Hematopoietic multipotent progenitor cell treated with erythropoietin and hydrocortisone succinate and interleukin-3 and kit ligand, for 15 days (in vitro differentiated cells): ENCODE data around the gene ORAI3.

Experiments
- DNase-seq: peaks from one replicate; pipeline ENCODE4 v3.0.0-alpha.2; 2015; ENCODE audit warnings: low spot score

The ORAI3 gene

GRCh38 chr16:30971298-30971697, 22.4 kb downstream of the ORAI3 start:
- DNase-seq = no peak

DNA sequence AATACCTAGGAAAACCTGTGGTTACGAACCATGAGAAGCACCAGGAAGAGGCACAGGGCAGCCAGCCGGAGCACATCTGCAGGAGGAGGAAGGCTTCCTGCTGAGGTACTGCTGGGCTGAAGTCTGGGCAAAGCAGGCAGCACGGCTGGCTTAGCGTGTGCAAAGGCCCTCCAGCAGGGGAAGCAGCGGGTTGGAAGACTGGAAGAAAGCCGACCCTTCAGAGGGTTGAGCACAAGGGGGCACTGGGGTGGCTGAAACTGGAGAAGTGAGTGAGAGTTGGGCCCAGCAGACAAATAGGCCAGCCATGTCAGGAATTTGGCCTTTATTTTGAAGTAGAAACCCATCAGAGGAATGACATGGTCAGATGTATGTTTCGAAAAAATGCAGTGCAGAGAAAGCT, 24.0 kb downstream of the ORAI3 start:
- DNase-seq = no peak

DNA sequence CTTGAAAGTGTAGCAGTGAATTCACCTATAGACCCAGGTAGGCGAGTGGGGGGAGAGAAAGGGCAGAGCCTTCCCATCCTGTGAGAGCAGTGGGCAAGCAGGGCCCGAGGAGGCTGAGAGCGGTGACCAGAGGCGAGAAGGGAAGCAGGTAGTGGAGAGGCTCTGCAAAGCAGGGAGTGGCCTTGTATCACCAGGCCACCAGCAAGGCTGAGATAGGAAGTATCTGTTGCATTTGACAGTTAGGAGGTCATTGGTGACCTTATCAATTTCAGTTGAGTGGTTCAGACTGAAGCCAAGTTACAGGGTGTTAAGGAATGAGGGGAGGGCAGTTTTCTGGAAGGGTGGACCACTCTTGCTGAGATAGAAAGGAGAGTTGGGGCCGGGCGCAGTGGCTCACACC, 25.5 kb downstream of the ORAI3 start:
- peak; percentile 45 for DNase-seq

DNA sequence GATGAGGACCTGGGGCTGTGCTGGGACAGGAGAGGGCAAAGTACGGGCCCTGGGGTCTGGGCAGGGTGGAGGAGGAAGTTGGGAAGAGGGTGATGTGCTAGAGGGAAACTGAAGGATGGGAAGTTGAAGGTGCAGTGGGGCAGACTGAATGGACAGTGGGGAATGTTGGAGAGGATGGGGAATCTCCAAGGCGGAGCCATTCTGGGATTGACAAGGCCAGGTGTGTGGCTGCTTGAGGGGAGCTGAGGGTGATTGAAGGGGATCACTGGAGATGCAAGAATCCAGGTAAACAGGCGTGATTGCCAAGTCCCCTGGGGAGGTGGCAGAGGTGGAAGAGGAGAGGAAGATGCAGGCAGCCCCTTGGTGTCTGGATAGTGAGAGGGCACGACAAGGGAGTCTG, 27.6 kb downstream of the ORAI3 start:
- no peak for DNase-seq

- no peak for DNase-seq
Measured at GRCh38 chr16:30977502-30977901, 28.6 kb downstream of the ORAI3 start.

DNA sequence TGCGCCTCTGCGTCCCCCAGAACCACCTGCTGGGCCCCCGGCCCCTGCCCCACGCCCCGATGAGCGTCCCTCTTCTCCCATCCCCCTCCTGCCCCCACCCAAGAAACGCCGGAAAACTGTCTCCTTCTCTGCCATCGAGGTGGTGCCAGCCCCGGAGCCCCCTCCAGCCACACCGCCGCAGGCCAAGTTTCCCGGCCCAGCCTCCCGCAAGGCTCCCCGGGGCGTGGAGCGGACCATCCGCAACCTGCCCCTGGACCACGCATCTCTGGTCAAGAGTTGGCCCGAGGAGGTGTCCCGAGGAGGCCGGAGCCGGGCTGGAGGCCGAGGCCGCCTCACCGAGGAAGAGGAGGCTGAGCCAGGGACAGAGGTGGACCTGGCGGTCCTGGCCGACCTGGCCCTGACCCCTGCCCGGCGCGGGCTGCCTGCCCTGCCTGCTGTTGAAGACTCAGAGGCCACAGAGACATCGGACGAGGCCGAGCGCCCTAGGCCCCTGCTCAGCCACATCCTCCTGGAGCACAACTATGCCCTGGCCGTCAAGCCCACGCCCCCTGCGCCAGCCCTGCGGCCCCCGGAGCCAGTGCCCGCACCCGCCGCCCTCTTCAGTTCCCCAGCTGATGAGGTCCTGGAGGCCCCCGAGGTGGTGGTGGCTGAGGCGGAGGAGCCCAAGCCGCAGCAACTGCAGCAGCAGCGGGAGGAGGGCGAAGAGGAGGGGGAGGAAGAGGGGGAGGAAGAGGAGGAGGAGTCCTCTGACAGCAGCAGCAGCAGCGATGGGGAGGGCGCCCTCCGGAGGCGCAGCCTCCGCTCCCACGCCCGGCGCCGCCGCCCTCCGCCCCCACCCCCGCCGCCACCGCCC, 30.5 kb downstream of the ORAI3 start:
- DNase-seq = no peak

DNA sequence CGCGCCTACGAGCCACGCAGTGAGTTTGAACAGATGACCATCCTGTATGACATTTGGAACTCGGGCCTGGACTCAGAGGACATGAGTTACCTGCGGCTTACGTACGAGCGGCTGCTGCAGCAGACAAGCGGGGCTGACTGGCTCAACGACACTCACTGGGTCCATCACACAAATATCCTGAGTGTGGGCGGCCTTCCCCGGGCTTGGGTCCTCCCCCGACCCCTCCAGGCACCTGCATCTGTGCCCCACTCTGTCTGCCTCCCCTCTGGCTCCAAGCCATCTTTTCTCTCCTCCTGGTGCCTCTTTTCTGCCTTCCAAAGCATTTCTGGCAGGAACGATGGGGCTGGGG, 31.1 kb downstream of the ORAI3 start:
- DNase-seq = no peak

GRCh38 chr16:30980434-30980833, 31.6 kb downstream of the ORAI3 start:
- DNase-seq = no peak

GRCh38 chr16:30980959-30981358, 32.1 kb downstream of the ORAI3 start:
- DNase-seq = no peak

GRCh38 chr16:30982548-30983288, 33.9 kb downstream of the ORAI3 start:
- DNase-seq = no peak

DNA sequence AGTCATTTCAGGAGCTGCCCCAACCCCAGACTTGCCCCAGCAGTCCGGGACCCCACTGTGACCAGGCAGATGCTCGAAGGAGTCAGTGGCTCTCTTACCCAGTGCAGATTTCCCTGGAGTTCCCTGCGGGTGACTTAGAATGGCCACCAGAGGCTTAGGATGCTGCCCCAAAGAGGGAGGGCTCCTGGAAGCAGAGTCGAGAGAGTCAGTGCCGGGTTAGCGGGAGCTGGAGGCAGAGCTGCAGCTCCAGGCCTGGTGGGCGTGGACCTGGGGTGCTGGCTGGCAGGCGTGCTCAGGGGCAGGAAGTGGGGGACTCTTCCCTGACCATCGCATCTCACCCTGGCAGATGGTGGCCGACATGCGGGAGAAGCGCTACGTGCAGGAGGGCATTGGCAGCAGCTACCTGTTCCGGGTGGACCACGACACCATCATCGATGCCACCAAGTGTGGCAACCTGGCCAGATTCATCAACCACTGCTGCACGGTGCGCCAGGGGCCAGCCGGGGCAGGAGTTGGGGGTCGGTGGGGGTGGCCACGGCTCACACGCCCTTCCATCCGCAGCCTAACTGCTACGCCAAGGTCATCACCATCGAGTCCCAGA, 34.5 kb downstream of the ORAI3 start:
- no peak for DNase-seq

DNA sequence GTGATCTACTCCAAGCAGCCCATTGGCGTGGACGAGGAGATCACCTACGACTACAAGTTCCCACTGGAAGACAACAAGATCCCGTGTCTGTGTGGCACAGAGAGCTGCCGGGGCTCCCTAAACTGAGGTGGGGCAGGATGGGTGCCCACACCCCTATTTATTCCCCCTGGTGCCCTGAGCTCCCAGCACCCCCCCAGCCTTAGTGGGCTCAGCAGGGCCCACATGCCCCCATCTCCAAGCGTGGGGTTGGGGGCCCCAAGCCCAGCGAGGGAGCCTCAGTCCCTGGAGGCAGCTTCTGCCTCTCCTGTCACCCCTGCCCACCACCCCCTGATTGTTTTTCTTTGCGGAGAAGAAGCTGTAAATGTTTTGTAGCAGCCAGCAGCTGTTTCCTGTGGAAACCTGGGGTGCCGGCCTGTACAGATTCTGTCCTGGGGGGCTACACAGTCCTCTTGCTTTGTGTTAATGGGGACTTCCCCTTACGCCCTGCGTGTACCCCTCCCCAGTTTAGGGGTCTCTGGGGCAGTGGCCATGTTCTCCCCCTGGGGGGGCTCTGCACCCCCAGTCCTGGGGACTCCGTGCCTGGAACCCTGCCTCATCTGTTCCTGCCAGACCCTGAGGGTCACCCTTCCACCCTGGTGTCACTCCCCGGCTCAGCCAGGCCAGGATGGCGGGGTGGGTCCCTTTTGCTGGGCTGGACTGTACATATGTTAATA, 35.2 kb downstream of the ORAI3 start:
- no peak for DNase-seq

DNA sequence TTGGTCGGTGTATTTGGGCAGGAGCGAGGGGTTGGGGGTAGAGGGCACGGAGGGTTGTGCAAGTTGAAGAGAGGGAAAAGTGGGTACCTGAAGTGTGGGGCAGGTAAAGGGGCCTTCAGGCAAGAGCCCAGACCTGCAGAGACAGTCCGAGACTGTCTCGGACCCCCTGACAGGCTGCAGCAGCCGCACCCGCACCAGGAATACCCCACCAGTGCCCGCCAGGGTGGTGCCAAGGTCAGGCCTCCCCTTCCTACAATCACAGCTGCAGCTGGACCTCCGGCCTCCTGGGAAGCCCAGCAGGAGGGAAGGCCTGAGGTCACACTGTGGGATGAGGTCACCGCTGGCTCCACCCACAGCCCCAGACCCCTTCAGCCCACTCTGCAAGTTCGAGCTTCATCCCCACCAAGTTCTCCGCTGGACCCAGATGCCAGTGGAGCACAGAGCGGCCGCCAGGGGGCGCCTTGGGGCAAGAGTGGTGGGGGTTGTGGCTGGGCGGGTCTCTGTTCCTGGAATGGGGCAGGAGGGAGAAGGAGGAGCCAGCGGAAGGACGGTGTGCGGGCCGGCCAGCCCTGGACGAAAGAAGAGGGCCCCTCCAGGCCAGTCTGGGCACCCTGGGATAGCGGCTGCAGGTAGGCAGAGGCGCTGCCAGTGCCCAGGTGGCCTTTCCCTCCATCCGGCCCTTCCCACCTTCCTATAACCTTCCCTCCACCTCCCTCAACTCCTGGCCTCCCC, 36.0 kb downstream of the ORAI3 start, which contains the start of gene HSD3B7:
Gene HSD3B7 (plus strand): TSS at position 539 of the 732 bp plus-strand sequence. CDS start 452 bp downstream, outside the sequence.
- DNase-seq = peak; percentile 86

- DNase-seq = no peak
Measured at GRCh38 chr16:30985401-30986128, 36.7 kb downstream of the ORAI3 start.

DNA sequence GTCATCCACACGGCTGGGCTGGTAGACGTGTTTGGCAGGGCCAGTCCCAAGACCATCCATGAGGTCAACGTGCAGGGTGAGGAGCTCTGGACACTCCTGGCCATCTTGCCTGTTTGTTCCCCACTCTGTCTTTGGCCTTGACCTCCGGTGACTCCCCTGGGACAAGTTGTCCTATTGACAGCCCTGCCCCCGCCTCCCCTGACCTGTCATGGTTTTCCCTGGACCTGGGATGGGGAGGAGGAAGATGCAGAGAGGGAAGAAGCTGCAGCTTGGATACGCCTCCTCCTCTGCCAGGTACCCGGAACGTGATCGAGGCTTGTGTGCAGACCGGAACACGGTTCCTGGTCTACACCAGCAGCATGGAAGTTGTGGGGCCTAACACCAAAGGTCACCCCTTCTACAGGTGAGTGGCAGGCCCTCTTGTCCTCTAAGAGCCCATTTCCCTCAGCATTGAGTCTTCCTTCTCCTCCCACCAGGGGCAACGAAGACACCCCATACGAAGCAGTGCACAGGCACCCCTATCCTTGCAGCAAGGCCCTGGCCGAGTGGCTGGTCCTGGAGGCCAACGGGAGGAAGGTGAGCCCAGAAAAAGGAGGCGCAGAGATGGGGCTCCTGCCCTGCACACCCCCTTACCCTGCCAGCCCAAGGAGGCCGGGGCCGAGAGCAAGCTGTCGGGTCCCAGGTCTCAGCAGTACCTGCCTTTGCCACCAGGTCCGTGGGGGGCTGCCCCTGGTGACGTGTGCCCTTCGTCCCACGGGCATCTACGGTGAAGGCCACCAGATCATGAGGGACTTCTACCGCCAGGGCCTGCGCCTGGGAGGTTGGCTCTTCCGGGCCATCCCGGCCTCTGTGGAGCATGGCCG, 37.5 kb downstream of the ORAI3 start:
- DNase-seq = no peak

- DNase-seq = no peak
Measured at GRCh38 chr16:30987581-30988190, 38.8 kb downstream of the ORAI3 start.

DNA sequence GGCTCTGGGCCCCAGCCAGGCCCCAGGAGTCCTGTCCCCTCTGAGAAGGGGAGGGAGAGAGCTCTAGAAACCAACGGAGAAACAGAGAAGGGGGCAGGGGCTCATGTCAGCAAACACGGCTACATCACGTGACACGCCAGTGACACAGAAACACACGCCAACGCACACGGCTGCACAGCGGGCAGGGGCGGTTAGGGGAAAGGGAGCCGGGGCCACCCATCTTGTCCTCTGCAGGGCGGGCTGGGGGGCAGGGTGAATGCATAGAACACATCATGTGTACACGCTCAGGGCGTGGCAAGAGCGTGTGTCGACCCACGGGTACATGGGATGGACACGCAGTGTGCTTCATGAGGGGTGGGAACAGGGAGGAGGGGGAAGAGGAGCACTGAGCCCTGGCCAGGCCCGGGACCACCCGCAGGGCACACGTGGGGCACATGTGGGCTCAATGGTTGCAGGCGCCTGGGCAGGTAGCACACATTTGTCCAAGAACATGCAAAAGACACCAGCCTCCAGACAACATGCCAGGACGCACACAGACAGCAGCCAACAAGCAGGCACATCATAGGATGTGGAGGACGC, 40.7 kb downstream of the ORAI3 start:
- no peak for DNase-seq

DNA sequence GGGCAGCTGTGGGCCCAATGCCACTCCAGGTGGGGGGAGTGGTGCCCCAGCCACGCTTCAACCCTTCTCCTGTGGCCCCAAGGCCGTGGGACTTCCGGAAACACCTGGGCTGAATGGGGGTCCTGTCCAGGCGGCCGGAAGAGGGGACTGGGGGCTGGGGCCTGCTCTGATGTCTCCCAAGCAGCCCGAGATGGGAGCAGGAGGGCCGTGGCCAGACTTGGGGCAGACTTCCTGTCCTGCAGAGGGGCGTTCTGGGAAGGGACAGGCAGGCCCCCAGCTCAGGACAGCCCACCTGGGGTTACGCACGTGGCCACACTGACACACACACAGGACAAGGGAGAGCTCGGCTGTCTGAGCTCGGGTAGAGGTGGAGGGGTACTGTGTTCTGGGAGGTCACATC, 41.2 kb downstream of the ORAI3 start:
- DNase-seq = no peak

DNA sequence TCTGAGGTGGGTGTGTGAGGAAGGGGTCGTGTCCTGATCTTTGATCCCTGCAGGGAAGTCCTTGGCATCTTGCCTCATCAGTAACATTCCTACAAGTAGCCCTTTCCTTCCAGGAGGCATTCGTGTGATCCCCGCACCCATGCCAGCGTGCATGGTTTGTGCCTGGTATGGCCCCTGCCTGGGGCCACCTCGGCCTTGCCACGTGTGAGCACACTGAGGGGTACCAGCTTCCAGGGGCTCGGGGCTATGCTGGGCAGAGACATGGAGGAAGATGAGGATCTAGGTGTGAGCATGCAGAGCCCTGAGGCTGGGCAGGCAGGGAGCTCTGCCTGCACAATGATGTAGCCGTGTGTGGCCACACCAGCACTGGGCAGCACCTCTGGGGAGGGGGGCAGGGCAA, 42.2 kb downstream of the ORAI3 start:
- DNase-seq = no peak
